Mesenchymal stem cell (in vitro differentiated cells and primary cell): ENCODE results near the gene SERTAD4.

ENCODE experiments used
- DNase-seq: peaks from one replicate; pipeline ENCODE4 v3.0.0-alpha.2; 2013
- H2AFZ ChIP-seq: one replicate; pipeline ENCODE4 v1.6.1; 2013; ENCODE audit warnings: low read depth, mild to moderate bottlenecking, control low read depth, inconsistent platforms, low read length, moderate library complexity
- H2AK5ac ChIP-seq: 2 replicates; pipeline ENCODE4 v1.6.1; 2013; ENCODE audit warnings: low read length, moderate library complexity, mild to moderate bottlenecking, inconsistent platforms; ENCODE audit not compliant: severe bottlenecking
- H2BK120ac ChIP-seq: one replicate; pipeline ENCODE4 v1.6.1; 2013; ENCODE audit warnings: low read depth, mild to moderate bottlenecking, inconsistent platforms, low read length, moderate library complexity
- H2BK12ac ChIP-seq, 2 experiments: one replicate each; pipeline ENCODE4 v1.6.1; 2013; ENCODE audit warnings: inconsistent platforms in 2 of 2, low read length in 2 of 2, mild to moderate bottlenecking in 2 of 2, moderate library complexity in 2 of 2, control low read depth in 1 of 2
- H2BK15ac ChIP-seq: one replicate; pipeline ENCODE4 v1.6.1; 2013; ENCODE audit warnings: mild to moderate bottlenecking, low read depth, inconsistent platforms; ENCODE audit not compliant: poor library complexity, severe bottlenecking
- H2BK5ac ChIP-seq: 2 replicates; pipeline ENCODE4 v1.6.1; 2013; ENCODE audit warnings: low read depth, mild to moderate bottlenecking, low read length, control low read depth, inconsistent platforms; ENCODE audit not compliant: poor library complexity, severe bottlenecking
- H3K14ac ChIP-seq, 2 experiments: one replicate each; pipeline ENCODE4 v1.6.1; 2013; ENCODE audit warnings: inconsistent platforms in 2 of 2, low read length in 2 of 2, control low read depth in 1 of 2, mild to moderate bottlenecking in 1 of 2, moderate library complexity in 1 of 2
- H3K18ac ChIP-seq, 2 experiments: one replicate each; pipeline ENCODE4 v1.6.1; 2013; ENCODE audit warnings: inconsistent platforms in 2 of 2, low read length in 2 of 2, control low read depth in 1 of 2, low read depth in 1 of 2, mild to moderate bottlenecking in 1 of 2
- H3K23ac ChIP-seq, 2 experiments: one replicate each; pipeline ENCODE4 v1.6.1; 2013; ENCODE audit warnings: inconsistent platforms in 2 of 2, low read length in 2 of 2, mild to moderate bottlenecking in 2 of 2, moderate library complexity in 2 of 2, control low read depth in 1 of 2
- H3K27ac ChIP-seq: 2 replicates; pipeline ENCODE4 v1.5.1; 2013; ENCODE audit warnings: mild to moderate bottlenecking, moderate library complexity, low read length, control low read depth, inconsistent platforms; ENCODE audit not compliant: poor library complexity, severe bottlenecking
- H3K27me3 ChIP-seq, 2 experiments: 2 replicates each; pipeline versions ENCODE4 v1.6.1 to v1.7.0; 2013; ENCODE audit warnings: low read length in 2 of 2, mild to moderate bottlenecking in 2 of 2, moderate library complexity in 2 of 2, control low read depth in 1 of 2, inconsistent platforms in 1 of 2; ENCODE audit not compliant: control insufficient read depth in 1 of 2, insufficient read depth in 1 of 2
- H3K36me3 ChIP-seq, 2 experiments: 2 replicates each; pipeline versions ENCODE4 v1.6.1 to v1.7.0; 2013; ENCODE audit warnings: low read length in 2 of 2, control low read depth in 1 of 2, inconsistent platforms in 1 of 2, low read depth in 1 of 2, mild to moderate bottlenecking in 1 of 2; ENCODE audit not compliant: insufficient read depth in 2 of 2, control insufficient read depth in 1 of 2
- H3K4ac ChIP-seq, 2 experiments: one replicate each; pipeline ENCODE4 v1.6.1; 2013; ENCODE audit warnings: inconsistent platforms in 2 of 2, low read length in 2 of 2, mild to moderate bottlenecking in 2 of 2, moderate library complexity in 2 of 2, control low read depth in 1 of 2, low read depth in 1 of 2
- H3K4me1 ChIP-seq: 2 replicates; pipeline ENCODE4 v1.6.1; 2013; ENCODE audit warnings: low read depth, low read length, control low read depth; ENCODE audit not compliant: control insufficient read depth, insufficient read depth
- H3K4me2 ChIP-seq: 2 replicates; pipeline ENCODE4 v1.6.1; 2013; ENCODE audit warnings: low read length, mild to moderate bottlenecking, inconsistent platforms; ENCODE audit not compliant: poor library complexity, severe bottlenecking
- H3K4me3 ChIP-seq, 2 experiments: 2 replicates each; pipeline versions ENCODE4 v1.5.1 to v1.7.0; 2013; ENCODE audit warnings: low read length in 2 of 2, mild to moderate bottlenecking in 2 of 2, control low read depth in 1 of 2, low read depth in 1 of 2; ENCODE audit not compliant: insufficient read depth in 1 of 2
- H3K79me1 ChIP-seq: replicated peaks from 2 replicates; pipeline ENCODE4 v1.6.1; 2013; ENCODE audit warnings: mild to moderate bottlenecking, control low read depth, low read length, inconsistent platforms; ENCODE audit not compliant: poor library complexity, severe bottlenecking
- H3K9ac ChIP-seq: 2 replicates; pipeline ENCODE4 v1.7.0; 2013; ENCODE audit warnings: mild to moderate bottlenecking, low read length, moderate library complexity
- H3K9me3 ChIP-seq: 2 replicates; pipeline ENCODE4 v1.7.0; 2013; ENCODE audit warnings: mild to moderate bottlenecking, low read length; ENCODE audit not compliant: control insufficient read depth
- H4K8ac ChIP-seq: one replicate; pipeline ENCODE4 v1.6.1; 2013; ENCODE audit warnings: inconsistent platforms, mild to moderate bottlenecking, low read length, moderate library complexity
- H4K91ac ChIP-seq: one replicate; pipeline ENCODE4 v1.6.1; 2013; ENCODE audit warnings: mild to moderate bottlenecking, low read length, inconsistent platforms
- WGBS: methylation state at CpG from one replicate; pipeline ENCODE4 v1.1.7; 2013; ENCODE audit warnings: mixed read lengths; 5-methylcytosine and 5-hydroxymethylcytosine counted together

Gene SERTAD4

GRCh38 chr1:210262167-210262896, 29.7 kb downstream of the SERTAD4 start:
- Histone ChIP-seq H3K79me1 (no peaks in the 10 kb centered on the region), H4K8ac (peak overlapping the region; percentile 52), H3K27ac (peak overlapping the region; percentile 48), H3K9me3 (no peaks in the 10 kb centered on the region), H2AK5ac (peak overlapping the region; percentile 57), H3K9ac (peak overlapping the region; percentile 61), H3K4ac (no peak overlapping the region), H4K91ac (no peak overlapping the region), H3K18ac (peak overlapping the region; percentile 64 to 70), H2BK5ac (peak overlapping the region; percentile 40), H3K14ac (no peak overlapping the region), H3K4me3 (peak overlapping the region in 1 of 2 experiments; percentile 15), H2BK15ac (peak overlapping the region; percentile 12), H3K36me3 (no peaks in the 10 kb centered on the region), H3K4me1 (peaks cover 24% of the 10 kb centered on the region), H3K23ac (no peak overlapping the region), H3K27me3 (peaks cover 0 to 6% of the 10 kb centered on the region in 2 experiments), H3K4me2 (no peak overlapping the region), H2BK12ac (peak overlapping the region; percentile 38 to 40), H2AFZ (no peak overlapping the region), H2BK120ac (peak overlapping the region; percentile 35)
- DNase-seq: peak; percentile 24
- WGBS: 55% methylated on average over 8 of the region's 8 CpGs

- H2BK15ac ChIP-seq: no peak overlapping the region
- no peak for DNase-seq
- 100% methylated on average over 1 of the region's 4 CpGs for WGBS
Measured at GRCh38 chr1:210262897-210263272, 30.3 kb downstream of the SERTAD4 start.

GRCh38 chr1:210263963-210264362, 31.4 kb downstream of the SERTAD4 start:
- H3K14ac ChIP-seq: no peak overlapping the region
- H2BK5ac ChIP-seq: no peak overlapping the region
- H3K4me1 ChIP-seq: peaks cover 17% of the 10 kb centered on the region
- H4K91ac ChIP-seq: no peak overlapping the region
- no peak overlapping the region for H3K18ac ChIP-seq
- H3K27me3 ChIP-seq: peaks cover 0 to 9% of the 10 kb centered on the region in 2 experiments
- H2BK12ac ChIP-seq: no peak overlapping the region
- H2BK120ac ChIP-seq: no peak overlapping the region
- no peaks in the 10 kb centered on the region for H3K9me3 ChIP-seq
- no peaks in the 10 kb centered on the region for H3K36me3 ChIP-seq
- no peak overlapping the region for H3K4me3 ChIP-seq
- H2BK15ac ChIP-seq: no peak overlapping the region
- no peak overlapping the region for H3K4me2 ChIP-seq
- no peaks in the 10 kb centered on the region for H3K79me1 ChIP-seq
- no peak overlapping the region for H3K9ac ChIP-seq
- no peak overlapping the region for H2AFZ ChIP-seq
- no peak overlapping the region for H3K23ac ChIP-seq
- H4K8ac ChIP-seq: peak overlapping the region; percentile 8
- no peak for DNase-seq
- no peak overlapping the region for H3K4ac ChIP-seq
- H3K27ac ChIP-seq: no peak overlapping the region
- H2AK5ac ChIP-seq: peak overlapping the region; percentile 73

More at GRCh38 chr1:210262897-210263272, 30.3 kb downstream of the SERTAD4 start:
- no peak overlapping the region for H3K23ac ChIP-seq
- H3K27me3 ChIP-seq: peaks cover 0 to 6% of the 10 kb centered on the region in 2 experiments
- H3K14ac ChIP-seq: no peak overlapping the region
- peak overlapping the region in 1 of 2 experiments; percentile 15 for H3K4me3 ChIP-seq
- H3K79me1 ChIP-seq: no peaks in the 10 kb centered on the region
- H3K27ac ChIP-seq: peak overlapping the region; percentile 10
- peak overlapping the region; percentile 57 for H2AK5ac ChIP-seq
- H3K36me3 ChIP-seq: no peaks in the 10 kb centered on the region
- no peaks in the 10 kb centered on the region for H3K9me3 ChIP-seq
- H3K9ac ChIP-seq: peak overlapping the region; percentile 61
- peak overlapping the region in 1 of 2 experiments; percentile 70 for H3K4ac ChIP-seq
- H3K18ac ChIP-seq: peak overlapping the region; percentile 64 to 70
- no peak overlapping the region for H2BK5ac ChIP-seq
- H4K8ac ChIP-seq: peak overlapping the region; percentile 52
- H4K91ac ChIP-seq: peak overlapping the region; percentile 19
- no peak overlapping the region for H2AFZ ChIP-seq
- peak overlapping the region; percentile 35 for H2BK120ac ChIP-seq
- H3K4me2 ChIP-seq: no peak overlapping the region
- H2BK12ac ChIP-seq: peak overlapping the region in 1 of 2 experiments; percentile 40
- peaks cover 21% of the 10 kb centered on the region for H3K4me1 ChIP-seq

- Histone ChIP-seq H3K9me3 (no peaks in the 10 kb centered on the region), H3K36me3 (no peaks in the 10 kb centered on the region), H3K23ac (no peak overlapping the region), H3K27ac (peak overlapping the region; percentile 61), H3K18ac (no peak overlapping the region), H2BK5ac (no peak overlapping the region), H2BK12ac (no peak overlapping the region), H2BK15ac (no peak overlapping the region), H3K9ac (no peak overlapping the region), H3K4ac (no peak overlapping the region), H2AFZ (no peak overlapping the region), H3K4me3 (no peak overlapping the region), H4K91ac (no peak overlapping the region), H3K14ac (no peak overlapping the region), H3K79me1 (no peaks in the 10 kb centered on the region), H4K8ac (no peak overlapping the region), H3K4me2 (no peak overlapping the region), H3K4me1 (peaks cover 17% of the 10 kb centered on the region), H2BK120ac (no peak overlapping the region), H2AK5ac (peak overlapping the region; percentile 85), H3K27me3 (peaks cover 0 to 15% of the 10 kb centered on the region in 2 experiments)
- peak; percentile 14 for DNase-seq
- WGBS: 84% methylated on average over 8 of the region's 9 CpGs
Measured at GRCh38 chr1:210264496-210265380, 32.1 kb downstream of the SERTAD4 start.
